Heart right ventricle (tissue), 16 donors: ENCODE data around the gene CCNG2. TPM values are rescaled to one million over a fixed set of nuclear protein-coding genes. Genes with fewer than 3 reads are reported as not detected.

Source experiments
- ATAC-seq, 8 donors: fragments of 200-7000 bp; cut with Tn5 transposase; one replicate each; pipeline ENCODE4 v1.9.1; 2020; ENCODE audit warnings: mild to moderate bottlenecking in 8 of 8, moderate library complexity in 8 of 8, moderate number of reproducible peaks in 1 of 8
- DNase-seq, 2 donors: peaks; one replicate each; pipeline ENCODE4 v3.0.0-alpha.2; 2020
- H3K27ac ChIP-seq, 10 donors: fragments of 200-600 bp; sonication (generic) in 2 of 10; one replicate each; pipeline versions ENCODE4 v1.5.0 to v1.8.0; 2020 to 2022; ENCODE audit warnings: mild to moderate bottlenecking in 3 of 10
- H3K27me3 ChIP-seq, 7 donors: fragments of 200-600 bp; one replicate each; pipeline ENCODE4 v1.8.0; 2021 to 2022; ENCODE audit warnings: mild to moderate bottlenecking in 2 of 7
- H3K36me3 ChIP-seq, 9 donors: fragments of 200-600 bp; sonication (generic) in 1 of 9; one replicate each; pipeline versions ENCODE4 v1.5.0 to v1.8.0; 2020 to 2022; ENCODE audit warnings: mild to moderate bottlenecking in 2 of 9
- H3K4me1 ChIP-seq, 9 donors: fragments of 200-600 bp; sonication (generic) in 1 of 9; one replicate each; pipeline versions ENCODE4 v1.5.0 to v1.8.0; 2020 to 2022; ENCODE audit warnings: mild to moderate bottlenecking in 4 of 9
- H3K4me3 ChIP-seq, 10 donors: fragments of 200-600 bp; sonication (generic) in 2 of 10; one replicate each; pipeline versions ENCODE4 v1.5.0 to v1.8.0; 2020 to 2022; ENCODE audit warnings: mild to moderate bottlenecking in 7 of 10, moderate library complexity in 2 of 10
- H3K9me3 ChIP-seq, 11 donors: fragments of 200-600 bp in 10 of 11; sonication (generic) in 2 of 11; one replicate each; pipeline versions ENCODE4 v1.5.0 to v1.8.0; 2013 to 2022; ENCODE audit warnings: mild to moderate bottlenecking in 2 of 11, control low read depth in 1 of 11, moderate library complexity in 1 of 11
- CTCF ChIP-seq, 9 donors: fragments of 200-600 bp; sonication (generic) in 2 of 9; IDR thresholded peaks; one replicate each; pipeline versions ENCODE4 v1.5.0 to v1.8.0; 2021 to 2022; ENCODE audit warnings: antibody characterized with exemption in 9 of 9, mild to moderate bottlenecking in 5 of 9, moderate library complexity in 1 of 9
- WGBS, 2 donors: extraction: QIAGEN DNeasy Blood & Tissue Kit; methylation state at CpG; one replicate each; pipeline ENCODE4 v1.1.7; 2013; ENCODE audit warnings: inconsistent platforms in 1 of 2; 5-methylcytosine and 5-hydroxymethylcytosine counted together
- intact Hi-C, 10 donors: fragments of 100-400 bp; cut with DNase I; formaldehyde crosslinking; loops; one replicate each; pipeline versions ENCODE4 v1.11.1 to v1.14.2; 2022
- polyA plus RNA-seq, 2 donors: library from polyadenylated mRNA; stranded (reverse); fragments of 200-250 nt; gene quantifications; one replicate each; pipeline ENCODE4 v1.2.3, GENCODE V29; 2013
- total RNA-seq, 10 donors: library from RNA; stranded (reverse); fragmentation: NEBNext Ultra II Directional in 3 of 10; extraction: Animal tissue kit (Norgen Biotek cat#: 25700) in 3 of 10; gene quantifications; one replicate each; pipeline versions ENCODE4 v1.2.1 to v1.2.4, GENCODE V29; 2021 to 2023
- donor health status: Arrhythmogenic right ventricular cardiomyopathy.
- donor health status: ischemic (EF 13 %, LVEDD 7.1; RV severe dilation, severe dysfunction).
- donor health status: healthy with polysubstance abuse.
- donor health status: DM: no; HTN: yes; CAD: no.
- donor health status: DM: no; HTN: no; CAD: no.
- donor health status: ischemic (EF 25% LVEDD 6.9; RV normal size, moderate dysfunction).
- donor health status: ischemic (EF 25% LVEDD 5.7; RV mildly dilated, moderate dysfunction).
- donor health status: healthy.
- donor health status: DM: yes; HTN: yes; CAD: no.
- donor health status: Ischemic cardiomyopathy.
- donor health status: ischemic (EF 35%, LVEDD 5.7; RV mildly dilated, moderate dysfunction).
- donor health status: nonischemic (EF 11% LVEDD 7.7; RV severe dilation, severe dysfunction).
- donor health status: DM: yes; HTN: yes; CAD: no.
- donor health status: PGD.
- donor health status: ischemic (EF 29% LVEDD 5.4; RV normal size, mild dysfunction).
- donor health status: nonischemic (EF 23%, LVEDD 6.1; RV moderate dilation, normal function).

Gene CCNG2
- total and polyA plus RNA-seq, 12 donors = 2.3 to 16.6 (median 9.5) TPM

- no peak for ATAC-seq
- H3K4me3 ChIP-seq = no peak overlapping the region
- intact Hi-C loops = no loop called here
- H3K27ac ChIP-seq = no peak overlapping the region
- no peak for TF ChIP-seq CTCF (IDR thresholded peaks at IDR 0.05)
- H3K4me1 ChIP-seq = peaks cover 0 to 17% (median 4%) of the 10 kb centered on the region in 9 donors
- H3K9me3 ChIP-seq = no peaks in the 10 kb centered on the region
- no peaks in the 10 kb centered on the region for H3K36me3 ChIP-seq
- H3K27me3 ChIP-seq = no peaks in the 10 kb centered on the region
- DNase-seq = no peak
These were observed 28.7 kb downstream of the CCNG2 start for GRCh38 chr4:77185686-77186085.

GRCh38 chr4:77187322-77187721, 30.3 kb downstream of the CCNG2 start:
- intact Hi-C loops = no loop called here
- Histone ChIP-seq H3K4me1 (peaks cover 0 to 17% (median 4%) of the 10 kb centered on the region in 9 donors), H3K36me3 (no peaks in the 10 kb centered on the region), H3K27me3 (no peaks in the 10 kb centered on the region), H3K27ac (no peak overlapping the region), H3K4me3 (no peak overlapping the region), H3K9me3 (no peaks in the 10 kb centered on the region)
- TF ChIP-seq CTCF (IDR thresholded peaks at IDR 0.05) = no peak
- 62 to 80% methylated on average over 2 of the region's 2 CpGs for WGBS, 2 donors
- no peak for ATAC-seq
- no peak for DNase-seq

GRCh38 chr4:77188498-77189220, 31.7 kb downstream of the CCNG2 start:
- peaks cover 0 to 4% (median 0%) of the 10 kb centered on the region in 7 donors for H3K27me3 ChIP-seq
- DNase-seq = no peak
- ATAC-seq = no peak
- no peak overlapping the region for H3K27ac ChIP-seq
- WGBS, 2 donors = 73 to 78% methylated on average over 9 of the region's 9 CpGs
- intact Hi-C loops = no loop called here
- H3K36me3 ChIP-seq = no peaks in the 10 kb centered on the region
- no peak overlapping the region for H3K4me3 ChIP-seq
- peaks cover 0 to 17% (median 4%) of the 10 kb centered on the region in 9 donors for H3K4me1 ChIP-seq
- no peak for TF ChIP-seq CTCF (IDR thresholded peaks at IDR 0.05)
- no peaks in the 10 kb centered on the region for H3K9me3 ChIP-seq

DNA sequence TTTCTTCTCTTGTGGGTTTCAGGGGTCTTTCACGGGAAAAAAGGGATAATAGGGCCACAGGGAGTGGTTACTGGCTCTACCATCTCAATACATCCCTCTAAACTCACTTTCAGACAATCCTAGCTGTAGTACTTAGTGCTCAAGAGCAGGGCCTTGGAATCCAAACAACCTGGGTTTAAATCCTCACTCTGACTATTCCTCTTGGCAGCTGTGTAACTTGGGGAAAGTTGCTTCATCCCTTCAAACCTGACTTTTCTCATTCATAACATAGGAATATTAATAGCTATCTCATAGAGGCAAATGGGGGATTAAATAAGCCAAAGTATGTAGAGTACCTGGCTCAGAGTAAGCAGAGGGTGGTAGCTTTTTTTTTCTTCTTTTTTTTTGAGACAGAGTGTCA, 32.4 kb downstream of the CCNG2 start:
- Histone ChIP-seq H3K27ac (no peak overlapping the region), H3K4me3 (no peak overlapping the region), H3K9me3 (no peaks in the 10 kb centered on the region), H3K27me3 (peaks cover 0 to 10% (median 0%) of the 10 kb centered on the region in 7 donors), H3K4me1 (peaks cover 0 to 15% (median 4%) of the 10 kb centered on the region in 9 donors), H3K36me3 (no peaks in the 10 kb centered on the region)
- no peak for TF ChIP-seq CTCF (IDR thresholded peaks at IDR 0.05)
- WGBS, 2 donors = 50% methylated on average over 1 of the region's 1 CpG
- DNase-seq (no peak), ATAC-seq (no peak)
- intact Hi-C loops = no loop called here
